H9 (cell line): ENCODE measurements around the gene TBC1D20. TPM values are rescaled to one million over a fixed set of nuclear protein-coding genes. Genes with fewer than 3 reads are reported as not detected.

Experiments used
- DNase-seq: peaks from one replicate; pipeline ENCODE4 v3.0.0-alpha.2; 2017
- H2AFZ ChIP-seq: one replicate; pipeline ENCODE4 v1.6.1; 2013; ENCODE audit warnings: mild to moderate bottlenecking, low read length, control low read depth, moderate library complexity
- H2AK5ac ChIP-seq: 2 replicates; pipeline ENCODE4 v1.6.1; 2013; ENCODE audit warnings: low read length, control low read depth, mixed read lengths; ENCODE audit not compliant: insufficient read length
- H2BK120ac ChIP-seq: one replicate; pipeline ENCODE4 v1.6.1; 2013; ENCODE audit warnings: low read depth, mild to moderate bottlenecking, low read length, control low read depth, inconsistent platforms; ENCODE audit not compliant: poor library complexity, severe bottlenecking
- H2BK12ac ChIP-seq: 2 replicates; pipeline ENCODE4 v1.6.1; 2013; ENCODE audit warnings: low read length, control low read depth, mixed read lengths, low read depth; ENCODE audit not compliant: insufficient read length
- H2BK15ac ChIP-seq: 2 replicates; pipeline ENCODE4 v1.6.1; 2013; ENCODE audit warnings: low read depth, low read length, control low read depth
- H2BK20ac ChIP-seq: one replicate; pipeline ENCODE4 v1.6.1; 2013; ENCODE audit warnings: low read depth, mild to moderate bottlenecking, low read length, control low read depth, inconsistent platforms; ENCODE audit not compliant: poor library complexity, severe bottlenecking
- H2BK5ac ChIP-seq: 2 replicates; pipeline ENCODE4 v1.6.1; 2013; ENCODE audit warnings: low read length, control low read depth, mixed read lengths; ENCODE audit not compliant: insufficient read length
- H3K14ac ChIP-seq: 2 replicates; pipeline ENCODE4 v1.6.1; 2013; ENCODE audit warnings: low read length, control low read depth; ENCODE audit not compliant: insufficient read depth
- H3K18ac ChIP-seq: 2 replicates; pipeline ENCODE4 v1.6.1; 2013; ENCODE audit warnings: low read depth, mild to moderate bottlenecking, mixed read lengths, low read length, control low read depth; ENCODE audit not compliant: insufficient read length
- H3K23ac ChIP-seq: 2 replicates; pipeline ENCODE4 v1.6.1; 2013; ENCODE audit warnings: low read length, control low read depth, mixed read lengths, low read depth; ENCODE audit not compliant: insufficient read length
- H3K23me2 ChIP-seq: 2 replicates; pipeline ENCODE4 v1.6.1; 2013; ENCODE audit warnings: low read depth, mild to moderate bottlenecking, mixed read lengths, low read length, control low read depth; ENCODE audit not compliant: insufficient read length, poor library complexity, severe bottlenecking
- H3K27ac ChIP-seq: 2 replicates; pipeline ENCODE4 v1.5.1; 2013; ENCODE audit warnings: low read length, control low read depth, mixed read lengths, low read depth; ENCODE audit not compliant: insufficient read length
- H3K27me3 ChIP-seq: 2 replicates; pipeline ENCODE4 v1.6.1; 2013; ENCODE audit warnings: low read length, control low read depth, inconsistent platforms; ENCODE audit not compliant: insufficient read depth
- H3K4ac ChIP-seq: 2 replicates; pipeline ENCODE4 v1.6.1; 2013; ENCODE audit warnings: low read depth, mild to moderate bottlenecking, control low read depth, inconsistent platforms, low read length, moderate library complexity
- H3K4me1 ChIP-seq: 2 replicates; pipeline ENCODE4 v1.6.1; 2013; ENCODE audit warnings: low read length, control low read depth, inconsistent platforms; ENCODE audit not compliant: insufficient read depth
- H3K4me2 ChIP-seq: 2 replicates; pipeline ENCODE4 v1.6.1; 2013; ENCODE audit warnings: low read length, control low read depth, mixed read lengths; ENCODE audit not compliant: insufficient read length, insufficient read depth
- H3K56ac ChIP-seq: 2 replicates; pipeline ENCODE4 v1.6.1; 2013; ENCODE audit warnings: low read depth, mild to moderate bottlenecking, mixed read lengths, low read length, control low read depth; ENCODE audit not compliant: insufficient read length
- H3K79me1 ChIP-seq: 2 replicates; pipeline ENCODE4 v1.6.1; 2013; ENCODE audit warnings: low read depth, mild to moderate bottlenecking, moderate library complexity, low read length, control low read depth, inconsistent platforms; ENCODE audit not compliant: insufficient read depth, poor library complexity, severe bottlenecking
- H3K79me2 ChIP-seq: 2 replicates; pipeline ENCODE4 v1.6.1; 2013; ENCODE audit warnings: low read length, control low read depth, inconsistent platforms; ENCODE audit not compliant: insufficient read depth
- H3K9ac ChIP-seq: 2 replicates; pipeline ENCODE4 v1.6.1; 2013; ENCODE audit warnings: low read length, control low read depth, mixed read lengths; ENCODE audit not compliant: insufficient read length; ENCODE audit errors: extremely low read depth
- H3K9me3 ChIP-seq: one replicate; pipeline ENCODE4 v1.6.1; 2013; ENCODE audit warnings: low read depth, low read length, inconsistent platforms; ENCODE audit not compliant: control insufficient read depth
- H3T11ph ChIP-seq: one replicate; pipeline ENCODE4 v1.6.1; 2013; ENCODE audit warnings: mild to moderate bottlenecking, low read length, control low read depth, inconsistent platforms
- H4K20me1 ChIP-seq: one replicate; pipeline ENCODE4 v1.6.1; 2013; ENCODE audit not compliant: control insufficient read depth, insufficient read length, insufficient read depth
- H4K5ac ChIP-seq: 2 replicates; pipeline ENCODE4 v1.6.1; 2013; ENCODE audit warnings: low read depth, mild to moderate bottlenecking, mixed read lengths, low read length, control low read depth; ENCODE audit not compliant: insufficient read length
- H4K8ac ChIP-seq: replicated peaks from 2 replicates; pipeline ENCODE4 v1.6.1; 2013; ENCODE audit warnings: low read length, control low read depth, mixed read lengths, low read depth; ENCODE audit not compliant: insufficient read length
- H4K91ac ChIP-seq: 2 replicates; pipeline ENCODE4 v1.6.1; 2013; ENCODE audit warnings: low read depth, mild to moderate bottlenecking, moderate library complexity, mixed read lengths, low read length, control low read depth; ENCODE audit not compliant: insufficient read length
- H3K27ac Mint-ChIP-seq, 3 experiments: 2 replicates in 2 of 3; 3 replicates in 1 of 3; pipeline ENCODE4 v1.8.0; 2020 to 2021; ENCODE audit warnings: mixed read lengths in 3 of 3, mild to moderate bottlenecking in 1 of 3, moderate library complexity in 1 of 3
- H3K27me3 Mint-ChIP-seq: 2 replicates; pipeline ENCODE4 v1.8.0; 2021; ENCODE audit warnings: low read depth, mild to moderate bottlenecking, moderate library complexity, mixed read lengths
- H3K36me3 Mint-ChIP-seq, 3 experiments: 2 replicates in 2 of 3; 3 replicates in 1 of 3; pipeline ENCODE4 v1.8.0; 2020 to 2021; ENCODE audit warnings: low read depth in 3 of 3, mixed read lengths in 3 of 3; ENCODE audit not compliant: insufficient read depth in 1 of 3
- H3K4me1 Mint-ChIP-seq, 2 experiments: 2 replicates each; pipeline ENCODE4 v1.8.0; 2020; ENCODE audit warnings: mixed read lengths in 2 of 2
- H3K4me3 Mint-ChIP-seq, 2 experiments: 2 replicates in 1 of 2; 3 replicates in 1 of 2; pipeline ENCODE4 v1.8.0; 2020 to 2021; ENCODE audit warnings: mild to moderate bottlenecking in 2 of 2, mixed read lengths in 2 of 2, moderate library complexity in 1 of 2
- H3K9me3 Mint-ChIP-seq, 2 experiments: 2 replicates in 1 of 2; 3 replicates in 1 of 2; pipeline ENCODE4 v1.8.0; 2020; ENCODE audit warnings: mild to moderate bottlenecking in 2 of 2, mixed read lengths in 2 of 2, moderate library complexity in 1 of 2
- CTCF ChIP-seq: fragments of 200-600 bp; sonication (generic); conservative IDR thresholded peaks from 3 replicates; pipeline ENCODE4 v1.8.0; 2021; ENCODE audit warnings: antibody characterized with exemption, mild to moderate bottlenecking
- WGBS: extraction: QIAGEN DNeasy Blood & Tissue Kit; methylation state at CpG from one replicate; pipeline ENCODE4 v1.1.7; 2013; ENCODE audit warnings: missing lambda C conversion rate, low lambda C conversion rate, mixed read lengths; ENCODE audit not compliant: insufficient read length; ENCODE audit errors: extremely low coverage; 5-methylcytosine and 5-hydroxymethylcytosine counted together
- total RNA-seq: library from RNA; stranded (reverse); gene quantifications from 2 replicates; pipeline ENCODE4 v1.2.1, GENCODE V29; 2021

The TBC1D20 gene
- total RNA-seq, 1 experiment from 2014 or later = 17.9 TPM

DNA sequence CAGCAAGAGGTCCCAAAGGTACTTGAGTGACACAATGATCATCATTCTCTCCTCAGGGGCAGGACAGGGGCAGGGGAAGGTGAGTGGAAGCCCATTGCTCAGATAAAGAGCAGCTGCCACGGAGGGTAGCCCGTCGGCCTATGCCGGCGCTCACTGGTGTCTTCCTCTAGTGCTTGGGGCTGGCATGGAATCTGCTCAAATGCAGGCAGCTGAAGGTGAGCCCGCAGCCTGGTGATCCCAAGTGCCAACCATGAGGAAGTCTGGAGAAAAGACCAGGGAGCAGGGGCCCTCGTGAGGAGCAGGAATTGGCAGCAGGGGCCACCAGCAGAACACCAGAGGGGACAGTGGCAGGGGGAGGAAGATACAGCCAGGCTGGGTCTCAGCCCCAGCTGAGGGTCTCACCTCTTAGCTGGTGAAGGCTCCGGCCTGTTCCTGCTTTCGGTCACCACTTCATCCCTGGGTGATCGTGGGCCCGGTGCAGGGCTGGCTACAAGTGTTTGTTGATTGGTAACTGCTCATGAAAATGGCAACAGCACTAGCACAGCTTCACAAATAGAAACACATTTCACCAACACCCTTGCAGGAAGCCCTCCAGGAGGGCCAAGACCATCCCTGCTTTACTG is 29.5 kb downstream of the TBC1D20 start:
- Histone ChIP-seq H4K8ac (no peak overlapping the region), H3K23ac (no peak overlapping the region), H2AFZ (no peak overlapping the region), H2BK15ac (no peak overlapping the region), H2BK12ac (no peak overlapping the region), H3K56ac (no peak overlapping the region), H3K9ac (no peak overlapping the region), H3K4me1 (peaks cover 3% of the 10 kb centered on the region; the same call in 1 of the 2 replicates), H3K4ac (no peak overlapping the region), H3T11ph (no peak overlapping the region), H4K91ac (no peak overlapping the region), H3K79me1 (no peaks in the 10 kb centered on the region), H3K27ac (no peak overlapping the region), H3K23me2 (no peaks in the 10 kb centered on the region), H3K4me2 (no peak overlapping the region), H2AK5ac (no peak overlapping the region), H2BK20ac (no peak overlapping the region), H3K79me2 (no peaks in the 10 kb centered on the region), H4K20me1 (no peaks in the 10 kb centered on the region), H3K14ac (no peak overlapping the region), H3K9me3 (no peaks in the 10 kb centered on the region), H4K5ac (no peak overlapping the region), H3K27me3 (peaks cover 5% of the 10 kb centered on the region; the same call in 1 of the 2 replicates), H2BK5ac (no peak overlapping the region), H3K18ac (no peak overlapping the region), H2BK120ac (no peak overlapping the region)
- no CpG with 5 or more reads among the region's 11 CpGs for WGBS
- Mint-ChIP-seq H3K4me1 (peaks cover 26 to 32% of the 10 kb centered on the region in 2 experiments), H3K4me3 (no peak overlapping the region), H3K27ac (no peak overlapping the region), H3K27me3 (peaks cover 36% of the 10 kb centered on the region), H3K9me3 (no peaks in the 10 kb centered on the region), H3K36me3 (peaks cover 17 to 55% (median 53%) of the 10 kb centered on the region in 3 experiments; a peak in 6 of 7 replicates)
- no peak for TF ChIP-seq CTCF
- DNase-seq = no peak
